Measurements from ENCODE around the gene LPIN1.
"Not testable (repeated sequence)": the region's sequence is repeated elsewhere in the genome, so short reads cannot be mapped to it uniquely, and the experiment has no call there.

LPIN1 gene

GRCh38 chr2:11717623-11718022 is 28.8 kb upstream of the LPIN1 start:
- no peak for DNase-seq

DNA sequence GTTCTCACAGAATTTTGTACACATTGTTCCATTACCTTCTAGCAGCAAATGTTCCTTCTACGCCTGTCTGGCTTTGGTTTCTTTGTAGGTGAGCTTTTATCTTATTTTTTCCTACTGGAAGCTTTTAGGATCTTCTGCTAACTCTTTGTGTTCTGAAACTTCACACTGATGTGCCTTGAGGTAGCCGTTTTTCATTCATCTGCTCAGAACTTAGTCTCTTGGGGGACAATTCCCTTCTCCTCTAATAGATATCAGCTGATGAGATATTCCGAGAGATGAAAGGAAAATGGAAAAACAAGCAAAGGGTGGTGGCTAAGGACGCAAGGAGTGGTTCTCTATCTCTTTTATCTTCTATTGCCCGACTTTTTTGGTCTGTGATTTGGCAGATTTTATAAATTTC is 27.8 kb upstream of the LPIN1 start:
- DNase-seq: no peak

DNA sequence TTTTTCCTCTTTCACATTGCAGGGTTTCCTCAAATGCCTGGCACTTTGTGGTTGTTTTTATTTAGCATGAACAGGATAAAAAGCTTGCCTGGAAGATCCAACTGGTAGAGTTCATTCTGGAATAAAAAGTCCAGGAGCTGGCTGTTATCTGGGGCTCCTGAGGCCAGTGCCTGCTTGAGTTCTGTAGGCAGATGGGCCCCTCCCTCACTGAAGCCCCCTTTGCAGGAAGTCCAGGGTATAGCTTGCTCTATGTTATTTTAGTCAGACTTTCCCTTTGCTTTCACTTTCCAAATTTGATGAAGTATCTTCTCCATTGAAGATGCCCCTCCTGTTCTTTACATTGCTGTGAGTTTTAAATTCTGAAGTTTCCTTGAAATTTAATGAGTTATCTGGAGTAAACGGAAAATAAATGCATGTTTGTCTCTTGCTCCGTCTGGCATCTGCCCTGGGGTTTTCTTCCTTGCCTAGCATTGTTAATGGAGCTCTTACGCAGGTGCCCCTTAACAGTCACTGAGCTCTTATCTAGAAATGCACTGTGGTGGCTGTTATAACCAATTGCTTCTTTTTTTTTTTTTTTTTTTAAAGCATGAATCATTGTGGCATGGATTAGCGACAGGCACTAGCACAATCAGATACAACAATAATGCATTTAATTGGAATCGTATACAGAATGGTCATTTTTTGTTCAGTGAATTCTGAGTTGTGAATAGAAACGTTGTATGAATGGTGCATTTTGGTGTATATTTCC is 27.0 kb upstream of the LPIN1 start:
- DNase-seq: no peak

- no peak for DNase-seq
Observed at GRCh38 chr2:11720752-11721151, 25.7 kb upstream of the LPIN1 start.

- DNase-seq: no peak
Observed at GRCh38 chr2:11722292-11723060, 24.0 kb upstream of the LPIN1 start.

- no peak for DNase-seq
Observed at GRCh38 chr2:11723061-11723371, 23.4 kb upstream of the LPIN1 start.

GRCh38 chr2:11724151-11724550 is 22.3 kb upstream of the LPIN1 start:
- no peak for DNase-seq

GRCh38 chr2:11726384-11726783 is 20.0 kb upstream of the LPIN1 start:
- DNase-seq: no peak

DNA sequence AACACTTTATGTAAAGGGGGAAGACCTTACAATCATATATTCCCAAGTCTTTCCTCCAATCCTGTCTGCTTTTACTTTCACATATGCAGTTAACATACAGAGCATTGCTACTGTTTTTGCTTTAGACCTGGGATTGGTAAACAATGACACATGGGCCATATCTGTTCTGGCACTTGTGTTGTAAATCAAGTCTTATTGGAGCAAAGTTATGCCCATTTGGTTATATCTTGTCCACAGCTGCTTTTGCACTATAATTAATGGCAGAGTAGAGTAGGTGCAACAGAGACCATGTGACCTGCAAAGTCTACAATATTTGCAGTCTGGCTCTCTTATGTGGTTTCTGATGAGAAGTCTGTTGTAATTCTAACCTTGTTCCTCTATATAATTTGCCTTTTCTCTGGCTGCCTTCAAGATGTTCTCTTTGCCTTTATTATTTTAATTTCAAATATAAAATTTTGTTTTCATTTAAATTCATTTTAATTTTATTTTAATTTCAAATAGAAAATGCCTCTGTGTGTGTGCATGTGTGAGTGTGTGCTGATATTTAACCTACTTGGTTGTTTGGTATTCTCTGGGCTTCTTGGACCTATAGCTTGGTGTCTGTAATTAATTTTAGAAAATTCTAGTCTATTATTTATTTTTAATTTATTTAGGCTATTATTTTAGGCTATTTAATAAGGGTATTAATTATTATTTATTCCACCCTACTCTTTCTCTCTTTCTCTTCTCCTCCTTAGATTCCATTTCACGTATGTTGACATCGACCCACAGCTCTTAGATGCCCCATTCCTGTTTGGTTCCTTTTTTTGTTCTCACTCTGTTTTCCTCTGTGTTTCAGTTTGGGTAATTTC is 16.8 kb upstream of the LPIN1 start:
- no peak for DNase-seq

- DNase-seq: not testable (repeated sequence)
Observed at GRCh38 chr2:11731214-11731984, 15.0 kb upstream of the LPIN1 start.

- DNase-seq: no peak
Observed at GRCh38 chr2:11732587-11732986, 13.8 kb upstream of the LPIN1 start.

DNA sequence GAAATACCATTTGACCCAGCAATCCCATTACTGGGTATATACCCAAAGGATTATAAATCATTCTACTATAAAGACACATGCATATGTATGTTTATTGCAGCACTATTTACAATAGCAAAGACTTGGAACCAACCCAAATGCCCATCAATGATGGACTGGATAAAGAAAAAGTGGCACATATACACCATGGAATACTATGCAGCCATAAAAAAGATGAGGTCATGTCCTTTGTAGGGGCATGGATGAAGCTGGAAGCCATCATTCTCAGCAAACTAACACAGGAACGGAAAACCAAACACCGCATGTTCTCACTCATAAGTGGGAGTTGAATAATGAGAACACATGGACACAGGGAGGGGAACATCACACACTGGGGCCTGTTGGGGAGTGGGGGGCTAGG is 8.6 kb upstream of the LPIN1 start:
- DNase-seq: not testable (repeated sequence)

GRCh38 chr2:11738589-11739436 is 7.6 kb upstream of the LPIN1 start:
- DNase-seq: peak; percentile 39 to 47

GRCh38 chr2:11740723-11741122 is 5.7 kb upstream of the LPIN1 start:
- DNase-seq: no peak

DNA sequence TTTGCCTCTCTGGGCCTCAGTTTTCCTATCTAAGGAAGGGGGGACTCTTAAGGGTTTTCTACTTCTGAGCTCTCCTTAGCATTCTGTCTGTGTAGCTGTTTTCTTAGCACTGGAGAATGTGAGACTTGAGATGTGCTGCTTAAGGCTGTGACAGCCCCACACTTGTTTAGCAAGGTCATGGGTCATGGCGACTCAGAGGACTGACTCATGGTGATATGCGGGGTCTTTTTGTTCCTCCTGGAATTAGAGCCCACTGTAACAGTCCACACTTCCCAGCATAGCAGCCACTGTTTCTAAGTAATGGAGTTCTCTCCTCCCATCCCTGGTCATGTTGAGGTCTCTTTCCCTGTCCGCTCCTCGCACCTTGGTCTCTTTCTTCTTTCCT is 4.1 kb upstream of the LPIN1 start:
- no peak for DNase-seq

DNA sequence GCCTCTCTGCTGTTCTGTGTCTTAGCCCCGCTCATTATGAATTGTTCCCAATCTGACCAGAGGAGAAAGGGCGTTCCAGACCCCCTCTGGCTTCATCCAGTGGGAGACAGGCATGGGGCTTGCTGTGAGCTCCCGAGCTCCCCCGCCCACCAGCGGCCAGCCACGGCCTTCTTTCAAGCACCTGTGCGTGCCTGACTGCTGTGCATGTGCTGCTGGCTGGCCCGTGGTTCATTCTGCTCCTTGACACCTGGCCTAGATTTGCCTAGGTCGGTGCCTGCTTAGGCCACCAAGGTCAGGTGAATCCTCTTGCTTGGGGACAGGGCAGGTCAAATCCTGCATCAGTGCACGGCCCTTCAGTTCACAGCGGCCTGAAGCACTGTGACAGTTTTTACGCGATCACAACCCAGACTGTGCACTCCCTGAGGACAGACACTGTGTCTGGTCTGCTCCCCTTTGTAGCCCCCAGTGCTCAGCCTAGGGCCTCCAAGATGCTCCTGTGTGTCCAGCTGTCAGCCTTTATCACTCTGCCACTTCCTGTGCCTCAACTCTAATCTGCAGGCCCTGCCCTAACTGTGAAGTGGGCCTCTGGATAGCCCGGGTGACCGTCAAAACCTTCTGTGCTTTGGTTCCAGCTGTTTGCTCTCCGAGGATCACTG is 3.6 kb upstream of the LPIN1 start:
- no peak for DNase-seq

DNA sequence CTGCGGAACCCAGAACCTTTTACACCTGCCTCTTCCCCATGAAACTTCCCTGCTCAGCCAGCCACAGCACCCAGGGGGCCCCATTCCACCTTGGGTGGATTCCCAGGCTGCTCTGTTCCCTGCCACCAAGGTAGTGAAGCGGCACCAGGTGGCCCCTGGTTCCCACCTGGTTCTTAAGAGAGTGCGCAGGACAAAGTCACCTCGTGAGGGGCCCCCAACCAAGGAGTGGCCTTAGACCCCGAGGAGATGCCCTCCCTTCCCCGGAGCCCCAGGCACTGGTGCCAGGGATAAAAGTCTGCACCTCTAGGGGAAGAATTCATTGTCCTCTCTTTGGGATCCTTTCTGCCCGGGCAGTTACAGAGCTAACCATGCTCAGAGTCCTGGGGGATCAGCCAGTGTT is 3.1 kb upstream of the LPIN1 start:
- DNase-seq: no peak

DNA sequence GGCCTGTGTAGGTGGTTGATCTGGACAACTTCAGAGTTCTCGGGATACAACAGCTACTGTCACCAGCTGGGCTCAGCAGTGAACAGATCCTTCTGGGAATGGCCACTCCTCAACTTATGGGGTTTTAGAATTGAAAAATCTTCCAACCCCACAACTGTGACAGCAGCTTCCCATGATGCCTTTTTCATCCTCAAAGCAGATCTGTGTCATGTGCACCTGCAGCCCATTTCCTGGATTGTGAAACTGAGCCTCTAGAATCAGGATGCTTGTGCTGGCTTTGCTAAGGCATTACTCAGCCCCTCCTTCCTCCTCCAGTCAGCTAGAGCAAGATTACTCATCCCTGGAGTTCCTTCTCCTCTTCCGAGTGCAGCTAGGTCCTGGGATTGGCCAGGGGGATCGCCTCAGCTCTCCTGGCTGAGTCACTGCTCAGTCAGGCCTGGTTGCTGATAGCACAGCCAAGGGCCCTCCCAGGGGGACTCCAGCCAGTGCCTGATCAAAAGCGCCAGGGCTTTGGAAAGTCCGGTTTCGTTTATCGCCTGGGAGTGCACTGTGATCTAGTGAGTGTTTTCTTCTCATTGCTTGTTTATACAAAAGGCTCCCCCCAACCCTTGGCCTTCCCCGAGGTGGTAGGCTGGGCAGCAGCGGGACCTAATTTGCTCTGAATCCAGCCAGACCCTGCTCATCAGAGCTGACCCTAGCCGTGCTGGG is 2.4 kb upstream of the LPIN1 start:
- DNase-seq: peak; percentile 75 to 84

GRCh38 chr2:11744631-11745394 is 1.6 kb upstream of the LPIN1 start:
- DNase-seq: peak in 1 of 2 donors; percentile 29
